Measurements from ENCODE around the gene ISY1. TPM values are rescaled to one million over a fixed set of nuclear protein-coding genes. Genes with fewer than 3 reads are reported as not detected.
"Not testable (repeated sequence)": the region's sequence is repeated elsewhere in the genome, so short reads cannot be mapped to it uniquely, and the experiment has no call there.

The ISY1 gene
- total RNA-seq, 1 experiment from 2014 or later, result 43.6 TPM

DNA sequence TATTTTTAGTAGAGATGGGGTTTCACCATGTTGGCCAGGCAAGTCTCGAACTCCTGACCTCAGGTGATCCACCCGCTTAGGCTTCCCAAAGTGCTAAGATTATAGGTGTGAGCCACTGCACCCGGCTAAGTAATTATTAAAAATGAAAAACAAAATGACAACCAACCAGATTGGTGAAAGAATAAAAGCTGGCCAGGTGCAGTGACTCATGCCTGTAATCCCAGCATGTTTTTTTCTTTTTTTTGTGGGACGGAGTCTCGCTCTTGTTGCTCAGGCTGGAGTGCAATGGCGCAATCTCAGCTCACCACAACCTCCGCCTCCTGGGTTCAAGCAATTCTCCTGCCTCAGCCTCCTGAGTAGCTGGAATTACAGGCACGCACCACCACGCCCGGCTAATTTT lies 24.6 kb downstream of the ISY1 start:
- H3K4me2 ChIP-seq (ENCODE audit: low read length); H3K4me1 ChIP-seq (ENCODE audit: control insufficient read depth in 1 of 2, insufficient read depth in 2 of 2, low read length in 2 of 2); RAD21 ChIA-PET (ENCODE audit: low non-redundant PET in 1 of 2, low total read pairs in 2 of 2, uncharacterized antibody in 2 of 2, unreplicated experiment in 2 of 2); BruUV-seq (replicated peaks); intact Hi-C loops (cut with micrococcal nuclease); ATAC-seq; H3K79me2 ChIP-seq (ENCODE audit: insufficient read depth, low read length); H3K27me3 ChIP-seq (ENCODE audit: insufficient read depth, low read length); H2AFZ ChIP-seq (ENCODE audit: low read depth, low read length, poor library complexity, severe bottlenecking); H3K9me3 ChIP-seq (ENCODE audit: control insufficient read depth in 1 of 2, insufficient read depth in 1 of 2, low read depth in 1 of 2, low read length in 2 of 2); H3K9me2 ChIP-seq (ENCODE audit: insufficient read depth); H3K27ac ChIP-seq (ENCODE audit: low read depth, low read length); H3K9ac ChIP-seq (ENCODE audit: low read length); CTCF ChIA-PET; POLR2A ChIA-PET; H4K20me1 ChIP-seq (ENCODE audit: insufficient read depth); H3K4me3 ChIP-seq (replicated peaks in 1 of 2; ENCODE audit: low read depth in 1 of 2, low read length in 2 of 2); DNase-seq (ENCODE audit: low read depth, low spot score): not testable (repeated sequence)
- H3K36me3 ChIP-seq (ENCODE audit: control insufficient read depth in 1 of 2, insufficient read depth in 2 of 2, low read length in 2 of 2), result peaks cover 17 to 29% of the 10 kb centered on the region in 2 experiments; a peak in 3 of 4 replicates

DNA sequence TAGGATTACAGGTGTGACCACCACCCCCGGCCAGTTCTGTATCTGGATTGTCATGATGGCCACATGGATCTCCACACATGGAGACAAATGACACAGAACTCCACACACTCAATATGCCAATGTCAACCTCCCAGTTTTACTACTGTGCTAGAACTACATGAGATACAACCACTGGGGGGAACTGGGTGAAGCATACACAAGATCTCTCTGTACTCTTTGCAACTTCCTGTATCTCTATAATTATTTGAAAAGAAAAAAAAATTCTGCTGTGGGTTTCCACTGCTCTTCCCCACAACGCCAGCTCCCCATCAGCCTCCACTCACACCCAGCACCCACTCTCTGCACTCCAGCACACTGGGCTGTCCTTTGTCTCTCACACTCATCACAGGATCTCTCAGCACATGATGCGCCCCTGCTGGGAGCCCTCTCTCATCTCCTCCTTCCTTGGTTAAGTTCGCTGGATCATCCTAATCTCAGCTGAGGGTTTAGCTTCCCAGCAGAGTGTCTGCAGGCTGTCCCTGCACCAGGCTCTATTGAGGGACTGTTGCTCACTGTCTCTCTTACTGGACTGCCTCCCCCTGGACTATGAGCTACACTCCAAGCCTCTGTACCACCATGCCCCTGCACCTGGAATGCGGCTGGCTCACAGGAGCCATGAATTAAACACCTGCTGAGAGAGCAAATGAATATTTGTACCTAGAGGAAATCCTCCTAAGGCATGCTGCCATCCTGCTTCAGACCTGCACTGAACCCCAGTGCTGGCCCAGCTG lies 28.6 kb downstream of the ISY1 start:
- BruUV-seq (replicated peaks), result no TSS peak
- no peak for DNase-seq (ENCODE audit: low read depth, low spot score)
- intact Hi-C loops (cut with micrococcal nuclease), result no loop called here
- H3K79me2 ChIP-seq (ENCODE audit: insufficient read depth, low read length), result no peaks in the 10 kb centered on the region
- H3K4me3 ChIP-seq (replicated peaks in 1 of 2; ENCODE audit: low read depth in 1 of 2, low read length in 2 of 2), result no peak overlapping the region
- no peaks in the 10 kb centered on the region for H3K9me2 ChIP-seq (ENCODE audit: insufficient read depth)
- no peaks in the 10 kb centered on the region for H3K9me3 ChIP-seq (ENCODE audit: control insufficient read depth in 1 of 2, insufficient read depth in 1 of 2, low read depth in 1 of 2, low read length in 2 of 2)
- H3K9ac ChIP-seq (ENCODE audit: low read length), result no peak overlapping the region
- no peak overlapping the region for H3K27ac ChIP-seq (ENCODE audit: low read depth, low read length)
- H3K27me3 ChIP-seq (ENCODE audit: insufficient read depth, low read length), result no peaks in the 10 kb centered on the region
- no peak overlapping the region for H3K4me2 ChIP-seq (ENCODE audit: low read length)
- CTCF ChIA-PET, result interaction anchor here (2.1 kb wide), 1 partner anchor 29 kb away, joined by 5 read pairs; no protein-coding TSS in a partner anchor
- no peak overlapping the region for H2AFZ ChIP-seq (ENCODE audit: low read depth, low read length, poor library complexity, severe bottlenecking)
- H3K4me1 ChIP-seq (ENCODE audit: control insufficient read depth in 1 of 2, insufficient read depth in 2 of 2, low read length in 2 of 2), result no peaks in the 10 kb centered on the region
- RAD21 ChIA-PET (ENCODE audit: low non-redundant PET in 1 of 2, low total read pairs in 2 of 2, uncharacterized antibody in 2 of 2, unreplicated experiment in 2 of 2), result no interaction called here
- TF ChIP-seq ZFX (IDR thresholded peaks at IDR 0.05) (no peak), RAD21 (IDR thresholded peaks at IDR 0.05; ENCODE audit: low read depth) (no peak)
- H3K36me3 ChIP-seq (ENCODE audit: control insufficient read depth in 1 of 2, insufficient read depth in 2 of 2, low read length in 2 of 2), result peaks cover 25 to 26% of the 10 kb centered on the region in 2 experiments; a peak in 3 of 4 replicates
- ATAC-seq, result no peak
- POLR2A ChIA-PET, result no interaction called here
- no peaks in the 10 kb centered on the region for H4K20me1 ChIP-seq (ENCODE audit: insufficient read depth)

Data from HCT116 (cell line).